ENCODE measurements around the gene CSMD2. TPM values are rescaled to one million over a fixed set of nuclear protein-coding genes. Genes with fewer than 3 reads are reported as not detected.

CSMD2 gene
- total RNA-seq, 3 donors from 2014 or later = 0.12 to 0.41 (median 0.28) TPM

GRCh38 chr1:34066166-34066565 lies 98.9 kb downstream of the CSMD2 start:
- no peak for TF ChIP-seq CTCF (IDR thresholded peaks at IDR 0.05)
- ATAC-seq (no peak), DNase-seq (no peak)
- H3K4me1 ChIP-seq (ENCODE audit: low read depth) = no peaks in the 10 kb centered on the region
- intact Hi-C loops (cut with DNase I, micrococcal nuclease) = no loop called here
- H3K9me3 ChIP-seq = no peaks in the 10 kb centered on the region
- H3K36me3 ChIP-seq (ENCODE audit: low read depth) = no peaks in the 10 kb centered on the region
- H3K4me3 ChIP-seq = no peak overlapping the region

GRCh38 chr1:34065498-34065897 lies 99.5 kb downstream of the CSMD2 start:
- no peak overlapping the region for H3K4me3 ChIP-seq
- H3K36me3 ChIP-seq (ENCODE audit: low read depth) = no peaks in the 10 kb centered on the region
- DNase-seq (no peak), ATAC-seq (no peak)
- no peaks in the 10 kb centered on the region for H3K9me3 ChIP-seq
- intact Hi-C loops (cut with DNase I, micrococcal nuclease) = no loop called here
- no peak for TF ChIP-seq CTCF (IDR thresholded peaks at IDR 0.05)
- no peaks in the 10 kb centered on the region for H3K4me1 ChIP-seq (ENCODE audit: low read depth)

- intact Hi-C loops (cut with DNase I, micrococcal nuclease) = no loop called here
- Histone ChIP-seq H3K9me3 (no peaks in the 10 kb centered on the region), H3K4me3 (no peak overlapping the region), H3K4me1 (ENCODE audit: low read depth) (no peaks in the 10 kb centered on the region), H3K36me3 (ENCODE audit: low read depth) (no peaks in the 10 kb centered on the region)
- no peak for TF ChIP-seq CTCF (IDR thresholded peaks at IDR 0.05)
- DNase-seq = peak in 1 of 3 donors; percentile 43
- no peak for ATAC-seq
Observed at GRCh38 chr1:34060901-34061415, 104.1 kb downstream of the CSMD2 start.

- no peaks in the 10 kb centered on the region for H3K4me1 ChIP-seq (ENCODE audit: low read depth)
- H3K4me3 ChIP-seq = no peak overlapping the region
- TF ChIP-seq CTCF (IDR thresholded peaks at IDR 0.05) = no peak
- no peak for ATAC-seq
- DNase-seq = no peak
- no peaks in the 10 kb centered on the region for H3K9me3 ChIP-seq
- H3K36me3 ChIP-seq (ENCODE audit: low read depth) = no peaks in the 10 kb centered on the region
- intact Hi-C loops (cut with DNase I, micrococcal nuclease) = no loop called here
Observed at GRCh38 chr1:34060187-34060730, 104.8 kb downstream of the CSMD2 start.

- ATAC-seq = no peak
- H3K4me1 ChIP-seq (ENCODE audit: low read depth) = no peaks in the 10 kb centered on the region
- TF ChIP-seq CTCF (IDR thresholded peaks at IDR 0.05) = no peak
- intact Hi-C loops (cut with DNase I, micrococcal nuclease) = no loop called here
- H3K36me3 ChIP-seq (ENCODE audit: low read depth) = no peaks in the 10 kb centered on the region
- H3K9me3 ChIP-seq = no peaks in the 10 kb centered on the region
- DNase-seq = no peak
- H3K4me3 ChIP-seq = no peak overlapping the region
Observed at GRCh38 chr1:34057347-34058130, 107.5 kb downstream of the CSMD2 start.

All from mucosa of descending colon (tissue), 3 donors.